Tibial nerve (tissue), 3 donors: Measurements from ENCODE around the gene CDC42BPB.

Source experiments
- CTCF ChIP-seq, 5 experiments: fragments of 200-600 bp in 3 of 5; fragments of 450-650 bp in 2 of 5; sonication (generic) in 3 of 5; IDR thresholded peaks; one replicate each; pipeline ENCODE4 v1.5.1; 2016 to 2019; ENCODE audit warnings: antibody characterized with exemption in 5 of 5, mild to moderate bottlenecking in 3 of 5, moderate library complexity in 2 of 5
- POLR2A ChIP-seq, 2 donors: fragments of 450-650 bp; IDR thresholded peaks; one replicate each; pipeline ENCODE4 v1.6.1; 2017; ENCODE audit warnings: antibody characterized with exemption in 2 of 2, mild to moderate bottlenecking in 2 of 2, moderate library complexity in 2 of 2

GRCh38 chr14:103101257-103101962 is 44.1 kb upstream of the CDC42BPB start:
- no peak for TF ChIP-seq CTCF (IDR thresholded peaks at IDR 0.05)
- no peak for TF ChIP-seq POLR2A (IDR thresholded peaks at IDR 0.05)
